GM12801 (cell line): Measurements from ENCODE around the gene SEC16A.

ENCODE experiments used
- CTCF ChIP-seq: IDR thresholded peaks from one replicate; pipeline ENCODE4 v1.5.1; 2011; ENCODE audit warnings: control low read depth; ENCODE audit not compliant: insufficient read length; ENCODE audit errors: extremely low read depth

SEC16A gene

GRCh38 chr9:136522314-136523237 lies 39.7 kb upstream of the SEC16A start:
- no peak for TF ChIP-seq CTCF

GRCh38 chr9:136521537-136521936 lies 38.7 kb upstream of the SEC16A start:
- no peak for TF ChIP-seq CTCF

- no peak for TF ChIP-seq CTCF
Observed at GRCh38 chr9:136520053-136520540, 37.3 kb upstream of the SEC16A start.

GRCh38 chr9:136519263-136520052 lies 36.6 kb upstream of the SEC16A start:
- no peak for TF ChIP-seq CTCF

GRCh38 chr9:136518623-136519022 lies 35.8 kb upstream of the SEC16A start:
- no peak for TF ChIP-seq CTCF

- TF ChIP-seq CTCF: no peak
Observed at GRCh38 chr9:136517950-136518349, 35.1 kb upstream of the SEC16A start.

- TF ChIP-seq CTCF: no peak
Observed at GRCh38 chr9:136517012-136517743, 34.3 kb upstream of the SEC16A start.
